ENCODE measurements around the gene DOCK9.

Gene DOCK9, protein sequence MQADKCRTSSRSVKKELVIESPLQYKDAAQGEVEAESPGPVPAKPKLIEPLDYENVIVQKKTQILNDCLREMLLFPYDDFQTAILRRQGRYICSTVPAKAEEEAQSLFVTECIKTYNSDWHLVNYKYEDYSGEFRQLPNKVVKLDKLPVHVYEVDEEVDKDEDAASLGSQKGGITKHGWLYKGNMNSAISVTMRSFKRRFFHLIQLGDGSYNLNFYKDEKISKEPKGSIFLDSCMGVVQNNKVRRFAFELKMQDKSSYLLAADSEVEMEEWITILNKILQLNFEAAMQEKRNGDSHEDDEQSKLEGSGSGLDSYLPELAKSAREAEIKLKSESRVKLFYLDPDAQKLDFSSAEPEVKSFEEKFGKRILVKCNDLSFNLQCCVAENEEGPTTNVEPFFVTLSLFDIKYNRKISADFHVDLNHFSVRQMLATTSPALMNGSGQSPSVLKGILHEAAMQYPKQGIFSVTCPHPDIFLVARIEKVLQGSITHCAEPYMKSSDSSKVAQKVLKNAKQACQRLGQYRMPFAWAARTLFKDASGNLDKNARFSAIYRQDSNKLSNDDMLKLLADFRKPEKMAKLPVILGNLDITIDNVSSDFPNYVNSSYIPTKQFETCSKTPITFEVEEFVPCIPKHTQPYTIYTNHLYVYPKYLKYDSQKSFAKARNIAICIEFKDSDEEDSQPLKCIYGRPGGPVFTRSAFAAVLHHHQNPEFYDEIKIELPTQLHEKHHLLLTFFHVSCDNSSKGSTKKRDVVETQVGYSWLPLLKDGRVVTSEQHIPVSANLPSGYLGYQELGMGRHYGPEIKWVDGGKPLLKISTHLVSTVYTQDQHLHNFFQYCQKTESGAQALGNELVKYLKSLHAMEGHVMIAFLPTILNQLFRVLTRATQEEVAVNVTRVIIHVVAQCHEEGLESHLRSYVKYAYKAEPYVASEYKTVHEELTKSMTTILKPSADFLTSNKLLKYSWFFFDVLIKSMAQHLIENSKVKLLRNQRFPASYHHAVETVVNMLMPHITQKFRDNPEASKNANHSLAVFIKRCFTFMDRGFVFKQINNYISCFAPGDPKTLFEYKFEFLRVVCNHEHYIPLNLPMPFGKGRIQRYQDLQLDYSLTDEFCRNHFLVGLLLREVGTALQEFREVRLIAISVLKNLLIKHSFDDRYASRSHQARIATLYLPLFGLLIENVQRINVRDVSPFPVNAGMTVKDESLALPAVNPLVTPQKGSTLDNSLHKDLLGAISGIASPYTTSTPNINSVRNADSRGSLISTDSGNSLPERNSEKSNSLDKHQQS (N-terminal part only)

DNA sequence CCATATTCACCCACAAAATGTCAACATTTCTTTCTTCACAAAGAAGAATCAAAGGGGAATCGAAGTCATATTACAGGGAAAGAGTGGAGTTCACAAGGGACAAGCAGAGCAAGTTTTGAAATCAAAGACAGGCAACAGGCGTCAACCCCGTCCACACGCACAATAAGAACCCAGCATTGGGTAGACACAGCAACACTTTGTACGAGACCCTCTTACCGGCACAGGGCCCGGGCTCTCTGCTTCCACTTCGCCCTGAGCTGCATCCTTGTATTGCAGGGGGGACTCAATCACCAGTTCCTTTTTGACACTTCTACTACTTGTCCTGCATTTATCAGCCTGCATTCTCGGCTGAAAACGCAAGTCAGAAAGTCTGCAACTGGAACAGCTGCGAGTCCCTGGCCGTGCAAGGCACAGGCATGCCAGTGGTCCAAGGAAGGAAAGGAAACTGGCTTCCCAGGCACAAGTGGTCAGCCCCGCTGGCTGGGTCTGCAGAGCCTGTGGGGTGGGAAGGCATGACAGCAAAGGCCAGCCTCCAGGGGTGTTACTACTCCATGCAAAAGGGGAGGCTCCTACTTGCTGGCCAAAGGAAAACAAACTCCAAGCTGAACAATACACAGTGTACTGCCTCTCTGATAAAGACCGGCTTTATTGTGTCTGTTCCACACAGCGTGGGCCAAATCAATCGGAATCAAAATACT is at the start of gene DOCK9:
DOCK9 (minus strand) TSS at position 497 of the 698 bp plus-strand sequence; CDS start at position 342, 155 bp downstream.
- DNase-seq (ENCODE audit: low read depth, low spot score): peak; percentile 36

DNA sequence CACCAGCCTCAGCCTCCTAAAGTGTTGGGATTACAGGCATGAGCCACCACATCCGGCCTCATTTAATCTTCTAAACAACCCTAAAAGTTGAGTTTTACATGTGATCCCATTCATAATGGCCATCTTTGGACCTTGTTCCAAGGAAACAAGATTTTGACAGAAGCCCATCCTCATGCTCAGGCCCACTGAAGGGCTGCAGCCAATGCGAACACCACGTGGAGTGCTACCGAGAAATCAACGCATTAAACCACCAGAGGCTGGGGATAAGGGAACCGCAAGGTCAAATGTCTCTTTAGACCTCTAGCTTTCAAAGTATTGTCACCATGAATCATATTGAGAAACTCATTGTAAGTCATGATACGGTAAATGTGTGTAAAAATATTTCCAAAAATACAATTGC is 49.4 kb upstream of the DOCK9 start:
- no peak for DNase-seq (ENCODE audit: low read depth, low spot score)

DNA sequence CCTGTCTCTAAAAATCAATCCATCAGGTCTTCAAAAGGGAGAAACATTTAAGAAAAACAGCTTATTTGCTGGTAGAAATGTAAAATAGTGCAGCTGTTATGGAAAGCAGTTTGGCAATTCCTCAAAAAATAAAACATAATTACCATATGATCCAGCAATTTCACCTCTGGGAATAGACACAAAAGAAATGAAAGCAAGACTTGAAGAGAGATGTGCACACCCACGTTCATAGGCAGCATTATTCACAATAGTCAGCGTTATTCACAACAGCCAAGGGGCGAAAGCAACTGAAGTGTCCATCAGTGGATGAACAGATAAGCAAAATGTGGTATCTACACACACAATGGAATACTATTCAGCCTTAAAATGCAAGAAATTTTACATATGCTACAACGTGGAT is 45.1 kb upstream of the DOCK9 start:
- DNase-seq (ENCODE audit: low read depth, low spot score): no peak

DNA sequence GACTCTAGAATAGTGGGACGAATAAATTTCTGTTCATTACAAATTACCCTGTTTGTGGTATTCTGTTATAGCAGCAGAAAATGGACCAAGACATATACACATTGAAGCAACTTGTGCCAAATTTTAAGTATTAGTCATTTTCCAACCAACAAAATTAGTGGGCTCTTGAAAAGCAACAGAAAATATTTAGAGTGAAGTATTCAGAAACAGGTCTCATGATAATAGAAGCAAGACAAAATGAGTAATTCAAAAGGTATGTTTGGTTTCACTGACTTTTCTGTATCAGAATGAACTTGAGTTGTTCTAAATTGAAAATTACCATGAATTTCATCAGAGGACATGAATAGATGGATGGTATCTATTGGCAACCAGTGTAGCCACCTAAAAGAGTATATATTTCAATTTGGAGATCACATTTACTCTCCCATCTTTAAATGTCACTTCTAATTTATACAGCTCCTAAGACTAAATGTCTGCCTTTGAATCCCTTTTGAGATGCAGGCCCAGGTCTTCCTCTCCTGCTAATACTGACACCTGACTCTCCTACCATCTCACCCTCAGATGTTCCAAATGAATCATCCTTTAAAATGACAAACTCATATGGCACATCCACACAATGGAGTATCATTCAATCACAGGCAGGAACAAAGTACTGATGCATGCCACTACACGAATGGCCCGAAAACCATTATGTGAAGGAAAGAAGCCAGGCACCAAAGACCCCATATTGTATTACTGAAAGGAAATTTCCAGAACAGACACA is 40.7 kb upstream of the DOCK9 start:
- no peak for DNase-seq (ENCODE audit: low read depth, low spot score)

DNA sequence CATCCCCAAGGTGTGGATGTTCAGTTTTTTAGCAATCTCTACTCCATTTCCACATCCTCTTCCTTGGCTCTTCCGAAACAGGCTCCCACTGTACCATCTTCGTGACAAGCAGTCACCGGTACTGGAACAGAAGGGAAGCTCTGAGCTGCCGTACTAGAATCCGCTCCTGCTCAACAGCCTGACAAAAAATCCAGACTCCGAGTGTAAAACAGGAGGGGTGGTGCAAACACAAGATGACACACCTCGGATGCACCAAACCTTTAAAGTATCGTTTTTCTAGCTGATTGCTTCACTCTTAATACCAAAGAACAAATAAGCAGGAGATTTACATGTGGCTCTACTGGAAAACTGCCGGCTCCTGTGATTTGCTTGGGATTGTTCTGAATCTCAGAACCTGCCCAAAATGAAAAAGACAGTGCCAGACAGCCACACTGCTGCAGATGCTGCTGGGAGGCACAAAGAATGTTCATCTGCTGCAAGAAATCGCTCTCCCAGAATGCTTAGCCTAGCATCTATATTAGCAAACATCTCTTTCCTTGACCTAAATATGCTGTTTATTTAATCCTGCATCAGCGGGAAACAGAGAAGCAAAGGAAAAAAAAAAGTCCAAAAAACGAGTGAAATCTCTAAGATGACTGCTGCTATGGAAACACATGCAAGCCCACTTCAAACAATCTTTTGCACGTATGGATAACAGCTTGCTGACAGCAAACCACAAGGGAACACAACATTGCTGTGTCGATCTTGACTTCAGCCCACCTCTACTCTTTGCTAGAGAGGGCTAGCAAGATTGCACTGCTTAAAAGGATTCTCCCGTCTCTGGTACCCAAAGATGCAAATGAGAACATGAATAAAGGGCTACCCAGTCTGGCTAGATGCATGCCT is 38.0 kb upstream of the DOCK9 start:
- no peak for DNase-seq (ENCODE audit: low read depth, low spot score)

DNA sequence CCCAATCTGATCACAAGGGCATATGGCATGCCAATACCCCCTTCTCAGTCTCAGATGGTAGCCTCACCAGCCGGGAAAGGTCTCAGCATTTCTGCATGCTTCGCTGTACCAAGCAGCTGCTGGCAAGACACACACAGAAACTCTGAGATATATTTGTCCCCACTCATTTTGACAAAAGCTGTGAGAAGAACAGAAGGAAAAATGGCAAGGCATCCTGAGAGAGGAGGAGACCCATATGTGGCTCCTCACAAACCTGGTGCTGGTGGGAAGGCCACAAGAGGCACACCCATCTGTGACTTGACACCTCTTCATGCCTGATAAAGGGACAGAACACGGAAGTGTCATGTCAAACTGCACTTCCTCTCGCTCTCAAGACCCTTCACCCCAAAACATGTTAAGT is 36.7 kb upstream of the DOCK9 start:
- DNase-seq (ENCODE audit: low read depth, low spot score): no peak

DNA sequence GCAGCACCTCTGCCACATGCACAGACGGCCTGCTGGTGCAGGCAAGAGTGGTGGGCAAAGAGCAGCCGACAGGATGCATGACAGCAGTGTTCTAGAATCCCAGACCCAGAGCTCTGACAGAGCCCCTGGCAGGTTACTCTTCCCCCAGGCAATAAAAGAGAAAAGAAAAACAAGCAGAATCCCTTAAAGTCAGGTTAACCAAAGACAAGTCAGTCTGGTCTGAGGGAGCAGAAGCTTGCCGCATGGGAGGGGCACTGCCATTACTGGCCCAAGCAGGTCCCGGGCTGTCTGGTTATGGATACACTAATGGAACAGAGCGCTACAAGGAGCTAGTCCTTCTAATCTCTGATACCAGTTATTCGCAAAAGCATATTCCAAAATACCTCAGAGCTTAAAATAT is 36.1 kb upstream of the DOCK9 start:
- DNase-seq (ENCODE audit: low read depth, low spot score): no peak

DNA sequence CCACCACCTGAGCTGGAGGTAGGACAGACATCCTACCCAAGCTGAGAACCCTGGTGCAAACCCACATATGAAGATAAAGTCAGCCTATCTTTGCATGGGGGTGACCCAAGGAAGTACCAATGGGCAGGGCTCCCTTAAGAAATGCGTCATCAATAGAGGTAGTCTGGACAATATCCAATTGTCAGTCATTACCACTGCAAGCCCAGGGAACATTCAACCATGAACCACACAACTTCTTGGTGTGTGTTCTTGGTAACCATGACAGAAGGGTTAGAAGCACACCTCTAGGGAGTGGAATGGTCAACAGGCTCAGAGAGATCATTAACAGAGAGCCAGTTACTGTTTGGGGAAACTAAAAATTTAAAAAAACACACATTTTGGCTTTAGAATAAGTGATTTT is 34.7 kb upstream of the DOCK9 start:
- no peak for DNase-seq (ENCODE audit: low read depth, low spot score)

DNA sequence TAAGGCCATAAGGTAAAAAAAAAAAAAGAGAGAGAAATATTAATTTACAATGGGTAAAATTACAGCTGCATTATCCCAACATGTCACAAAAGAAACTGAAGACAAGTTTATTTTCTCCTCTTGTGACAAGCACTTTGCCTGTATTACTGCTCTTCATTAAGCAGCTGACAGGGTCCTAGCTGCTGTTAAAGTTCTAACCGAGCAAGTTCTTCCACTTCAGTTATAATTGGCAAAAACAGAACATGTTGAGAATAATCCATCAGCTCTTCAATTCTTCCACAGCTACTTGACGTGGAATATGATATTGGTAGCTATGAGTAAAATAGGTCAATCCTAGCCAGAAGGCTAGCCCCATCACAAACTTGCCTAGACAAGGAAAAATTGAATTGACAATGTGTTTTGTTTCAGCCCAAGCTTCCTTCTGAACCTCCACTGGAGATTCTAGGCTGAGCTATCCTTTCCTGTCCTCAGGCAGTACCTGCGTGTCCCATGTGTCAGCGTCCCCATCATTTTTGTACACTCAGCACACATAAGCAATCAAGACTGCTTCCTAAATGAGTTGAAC is 32.2 kb upstream of the DOCK9 start:
- no peak for DNase-seq (ENCODE audit: low read depth, low spot score)

DNA sequence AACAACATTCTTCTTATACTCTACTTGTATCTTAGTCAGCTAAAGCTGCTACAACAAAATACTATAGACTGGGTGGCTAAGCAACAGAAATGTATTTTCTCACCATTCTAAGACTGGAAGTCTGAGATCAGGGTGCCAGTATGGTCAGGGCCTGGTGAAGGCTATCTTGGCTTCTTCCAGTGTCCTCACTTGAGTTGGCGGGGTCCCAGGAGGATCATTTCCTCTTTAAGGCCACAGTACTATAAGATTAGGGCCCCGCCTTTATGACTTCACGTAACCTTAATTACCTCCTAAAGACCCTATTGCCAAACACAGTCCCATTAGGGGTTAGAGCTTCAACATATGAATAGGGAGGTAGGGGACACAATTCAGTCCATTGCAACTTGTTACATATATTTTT is 30.7 kb upstream of the DOCK9 start:
- no peak for DNase-seq (ENCODE audit: low read depth, low spot score)

DNA sequence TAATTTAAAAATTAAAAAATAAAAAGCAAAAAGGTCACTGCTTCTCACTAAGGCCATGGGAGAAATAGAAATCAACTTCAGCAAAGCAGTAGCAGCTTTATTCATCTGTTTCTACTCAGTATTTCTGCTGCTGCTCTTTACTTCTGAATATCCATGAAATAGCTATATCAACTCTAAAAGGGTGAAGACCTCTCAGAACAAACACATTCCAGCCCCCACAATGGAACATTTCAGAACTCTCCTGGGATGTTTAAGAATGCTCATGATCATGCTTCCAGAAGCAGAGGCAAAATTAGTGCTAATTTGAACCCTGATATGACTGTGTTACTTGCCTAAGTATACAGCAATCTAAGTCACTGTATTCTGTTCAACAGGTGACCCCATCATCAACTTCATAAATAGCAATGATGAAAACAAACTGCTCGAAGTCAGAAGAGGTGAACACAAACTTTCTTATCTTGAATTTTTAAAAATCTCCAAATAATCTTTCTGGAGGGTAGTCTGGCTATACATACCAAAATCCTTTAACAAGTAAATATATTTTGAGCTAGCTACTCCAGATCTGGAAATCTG is 29.6 kb upstream of the DOCK9 start:
- DNase-seq (ENCODE audit: low read depth, low spot score): no peak

DNA sequence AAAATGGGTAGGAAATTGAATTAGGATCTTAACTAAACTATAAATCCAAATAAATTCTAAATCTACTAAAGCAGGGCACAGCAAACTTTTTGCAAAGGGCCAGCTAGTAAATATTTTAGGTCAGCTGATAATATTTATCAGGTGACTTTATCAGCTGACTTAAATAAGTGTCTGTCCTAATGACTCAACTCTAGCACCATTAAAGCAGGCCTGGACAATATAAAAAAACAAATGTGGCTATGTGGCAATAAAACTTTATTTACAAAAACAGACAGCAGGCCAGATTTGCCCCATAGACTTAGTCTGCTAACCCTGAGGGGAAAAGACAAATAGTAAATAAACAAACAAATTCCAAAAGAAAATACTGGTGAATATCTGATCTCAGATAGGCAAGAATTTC is 27.7 kb upstream of the DOCK9 start:
- no peak for DNase-seq (ENCODE audit: low read depth, low spot score)

DNA sequence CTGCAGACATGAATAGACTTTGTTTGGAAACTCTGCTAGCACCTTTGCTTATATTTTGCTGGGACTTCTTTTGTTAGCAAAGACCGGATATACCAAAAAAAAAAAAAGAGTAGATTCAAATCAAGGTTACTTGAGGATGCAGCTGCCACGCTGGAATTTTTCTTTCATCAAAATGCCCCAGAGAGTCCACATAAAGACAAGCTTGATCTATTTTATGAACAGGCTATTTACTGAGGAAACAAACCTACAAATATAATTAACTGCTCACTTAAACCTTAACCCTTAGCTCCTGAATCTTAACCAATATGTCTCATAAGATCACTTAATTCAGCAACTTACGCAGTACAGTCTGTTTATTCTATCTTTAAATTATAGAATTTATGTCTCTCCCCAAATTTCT is 27.1 kb upstream of the DOCK9 start:
- no peak for DNase-seq (ENCODE audit: low read depth, low spot score)

DNA sequence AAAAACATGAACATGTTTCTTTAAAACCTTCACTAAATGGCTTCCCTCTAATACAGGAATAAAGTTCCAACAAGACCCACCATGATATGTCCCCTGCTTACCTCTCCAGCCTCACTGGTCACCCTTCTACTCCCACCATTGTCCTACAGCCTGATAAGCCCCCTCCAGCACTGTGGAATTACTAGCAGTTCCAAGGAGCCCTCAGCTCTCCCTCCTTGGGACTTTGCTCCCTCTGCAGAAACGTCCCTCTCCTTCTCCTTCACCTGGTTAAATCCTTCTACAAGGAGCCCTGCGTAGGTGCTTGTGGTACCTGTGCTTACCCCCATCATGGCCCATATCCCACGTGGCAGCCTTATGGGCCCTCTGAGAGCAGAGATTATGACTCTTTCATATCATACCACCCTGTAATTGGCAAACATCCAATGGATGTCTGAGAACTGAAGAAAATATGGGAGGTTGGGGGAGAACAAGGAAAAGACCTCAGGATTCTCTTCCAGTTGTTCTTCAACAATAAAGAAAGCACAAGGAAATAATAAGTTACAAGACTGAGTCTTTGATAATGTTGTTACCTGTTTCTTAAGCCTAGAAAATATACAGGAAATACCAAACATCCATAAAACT is 26.1 kb upstream of the DOCK9 start:
- DNase-seq (ENCODE audit: low read depth, low spot score): no peak

DNA sequence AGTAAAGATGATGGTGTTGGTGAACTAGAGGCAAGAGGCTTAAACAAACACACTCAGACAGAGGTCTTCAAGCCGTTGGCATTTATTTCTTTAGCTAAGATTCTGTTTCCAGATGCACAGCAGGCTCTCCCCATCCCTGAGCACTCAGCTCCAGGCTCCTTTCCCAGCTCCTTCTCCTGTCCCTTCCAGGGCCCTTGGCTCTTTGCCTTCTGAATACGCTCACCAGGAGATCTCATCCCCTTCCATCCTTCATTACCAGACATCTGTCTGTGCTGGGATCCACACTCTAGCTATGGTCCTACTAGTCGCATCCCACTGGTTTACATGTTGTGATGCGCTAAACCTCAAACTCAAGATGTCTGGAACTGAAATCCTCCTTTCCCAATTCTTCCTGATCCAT is 25.3 kb upstream of the DOCK9 start:
- DNase-seq (ENCODE audit: low read depth, low spot score): no peak

DNA sequence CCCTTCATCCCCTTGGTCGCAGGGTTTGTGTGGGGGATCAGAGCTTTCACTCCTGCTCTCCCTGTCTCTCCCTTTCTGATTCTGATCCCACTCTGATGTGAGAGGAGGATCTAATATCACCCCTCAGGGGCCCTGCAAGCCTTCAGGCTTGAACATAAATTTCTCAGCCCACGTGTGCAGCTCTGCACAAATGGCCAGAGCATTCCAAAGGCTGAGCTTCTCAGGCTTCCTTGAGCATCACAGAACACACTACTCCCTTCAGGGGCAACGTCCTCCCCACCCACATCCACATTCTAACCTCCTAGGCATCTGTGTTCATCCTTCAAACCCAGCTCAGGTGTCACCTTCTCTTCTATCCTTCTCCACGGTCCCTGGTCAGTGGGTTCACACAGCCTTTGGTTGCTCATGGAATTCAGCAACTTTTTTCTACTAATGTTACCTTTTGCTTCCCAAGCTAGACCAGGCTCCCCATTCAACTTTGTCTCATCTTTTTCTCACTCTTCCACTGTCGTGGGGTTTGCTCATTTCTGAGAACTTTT is 24.4 kb upstream of the DOCK9 start:
- no peak for DNase-seq (ENCODE audit: low read depth, low spot score)

DNA sequence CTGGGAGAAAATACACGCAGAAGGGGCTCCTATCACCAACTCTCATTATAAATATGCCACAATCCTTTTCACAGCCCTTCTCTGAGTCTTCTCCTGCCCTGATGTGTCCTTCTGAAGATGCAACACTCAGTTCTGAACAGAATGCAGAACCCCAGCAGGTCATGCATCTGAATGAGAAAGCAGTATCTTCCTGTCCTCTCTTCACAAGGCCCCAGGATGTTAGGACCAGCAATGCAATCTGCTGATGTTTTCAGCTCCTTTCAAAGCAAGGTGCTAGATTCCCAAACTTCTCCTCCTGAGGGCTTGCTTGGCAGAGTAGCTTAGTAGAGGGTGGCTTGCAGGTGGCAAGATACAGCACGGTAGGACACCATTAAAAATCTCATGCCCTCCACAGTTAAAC is 22.3 kb upstream of the DOCK9 start:
- DNase-seq (ENCODE audit: low read depth, low spot score): no peak

DNA sequence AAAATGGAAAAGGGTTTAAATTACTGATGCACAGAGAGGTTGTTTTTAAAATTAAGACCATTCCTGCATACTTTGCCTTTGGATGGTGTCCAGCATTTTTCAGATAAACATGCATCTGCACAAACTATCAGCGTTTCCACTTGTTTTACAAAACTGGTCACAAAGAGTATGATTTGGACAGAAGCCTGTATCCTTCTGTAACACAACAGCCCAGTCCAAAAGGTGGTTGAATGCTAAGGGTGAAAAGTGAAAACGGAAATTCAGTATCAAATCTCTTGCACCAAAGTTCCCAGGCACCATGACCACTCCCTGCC is 21.7 kb upstream of the DOCK9 start:
- DNase-seq (ENCODE audit: low read depth, low spot score): no peak
